GM18909 (cell line): ENCODE measurements around the gene PRDX6.
"Not testable (repeated sequence)": the region's sequence is repeated elsewhere in the genome, so short reads cannot be mapped to it uniquely, and the experiment has no call there.

ENCODE experiments used
- ATAC-seq: cut with Tn5 transposase; IDR thresholded peaks from one replicate; pipeline ENCODE4 v1.9.1; 2021; ENCODE audit warnings: mild to moderate bottlenecking; ENCODE audit not compliant: unreplicated experiment, poor library complexity

PRDX6 gene

DNA sequence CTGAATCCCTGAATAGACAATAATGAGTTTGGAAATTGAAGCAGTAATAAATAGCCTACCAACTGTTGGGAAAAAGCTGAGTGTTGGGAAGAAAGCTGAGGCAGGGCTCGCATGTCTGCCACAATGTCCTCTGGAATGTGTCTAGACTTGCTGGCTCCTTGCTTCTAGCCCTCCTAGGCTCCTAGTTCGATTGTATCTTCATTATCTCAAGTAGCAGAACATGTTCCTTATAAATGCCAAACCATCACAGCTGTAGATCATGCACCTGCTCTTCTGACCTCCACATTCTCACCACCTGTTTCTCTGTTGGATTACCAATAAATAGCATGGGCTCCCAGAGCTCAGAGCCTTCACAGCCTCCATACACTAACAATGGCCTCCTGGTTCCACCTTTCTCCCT lies 12.9 kb upstream of the PRDX6 start:
- not testable (repeated sequence) for ATAC-seq

DNA sequence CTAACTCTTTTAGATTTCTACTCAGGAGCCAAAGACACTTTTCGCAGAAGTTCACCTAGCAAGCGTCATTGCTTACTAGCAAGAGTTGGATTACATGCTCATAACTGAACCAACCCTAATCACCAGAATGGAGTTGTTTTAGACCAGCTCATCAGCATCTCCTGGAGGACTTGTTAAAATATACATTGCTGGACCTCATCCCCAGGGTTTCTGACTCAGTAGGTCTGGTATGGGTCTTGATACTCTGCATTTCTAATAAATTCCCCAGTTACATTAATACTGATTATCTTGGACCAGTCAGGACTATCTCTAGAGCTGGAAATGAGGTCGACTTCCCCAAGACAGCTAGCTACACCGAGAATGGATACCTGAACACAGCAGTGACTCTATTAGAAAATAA lies 9.7 kb upstream of the PRDX6 start:
- ATAC-seq, result no peak

DNA sequence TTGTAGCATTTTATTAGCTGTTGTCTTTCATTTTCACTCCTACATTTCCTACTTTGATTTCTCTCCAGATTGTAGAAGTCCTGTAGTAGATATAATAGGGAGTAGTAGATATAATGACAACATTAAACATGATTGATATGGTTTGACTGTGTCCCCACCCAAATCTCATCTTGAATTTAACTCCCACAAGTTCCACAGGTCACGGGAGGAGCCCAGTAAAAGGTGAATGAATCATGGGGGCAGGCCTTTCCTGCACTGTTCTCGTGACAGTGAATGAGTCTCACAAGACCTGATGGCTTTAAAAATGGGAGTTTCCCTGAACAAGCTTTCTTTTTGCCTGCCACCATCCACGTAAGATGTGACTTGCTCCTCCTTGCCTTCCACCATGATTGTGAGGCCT lies 7.5 kb upstream of the PRDX6 start:
- no peak for ATAC-seq

DNA sequence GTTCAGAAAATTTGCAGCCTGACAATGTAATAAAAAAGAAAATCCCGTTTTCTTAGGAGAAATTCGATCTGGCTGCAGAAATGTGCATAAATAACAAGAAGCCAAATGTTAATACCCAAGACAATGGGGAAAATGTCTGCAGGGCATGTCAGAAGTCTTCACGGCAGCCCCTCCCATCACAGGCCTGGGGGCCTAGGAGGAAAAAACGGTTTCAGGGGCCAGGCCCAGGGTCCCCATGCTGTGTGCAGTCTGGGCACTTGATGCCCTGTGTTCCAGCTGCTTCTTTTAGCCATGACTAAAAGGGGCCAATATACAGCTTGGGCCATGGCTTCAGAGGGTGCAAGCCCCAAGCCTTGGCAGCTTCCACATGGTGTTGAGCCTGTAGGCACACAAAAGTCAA lies 6.5 kb upstream of the PRDX6 start:
- ATAC-seq, result no peak

DNA sequence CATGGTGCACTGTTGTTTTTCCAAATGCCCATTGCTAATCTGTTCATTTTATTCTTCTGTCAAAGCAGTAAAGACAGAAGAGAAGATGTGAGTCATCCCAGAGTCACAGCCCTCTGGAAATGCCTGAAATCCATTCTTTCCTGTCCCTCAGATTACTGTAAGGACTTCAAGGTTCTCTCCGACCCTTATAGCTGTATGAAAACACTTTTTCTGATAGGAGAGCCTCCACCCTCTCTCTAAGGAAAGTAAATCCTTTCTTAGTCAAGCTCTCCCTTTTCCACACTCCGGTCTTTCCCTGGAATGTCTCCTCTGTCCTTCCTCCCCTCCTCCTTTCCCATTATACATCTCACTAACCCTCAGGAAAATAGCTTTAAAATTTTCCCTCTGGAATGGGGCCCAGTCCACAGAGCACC lies 3.5 kb upstream of the PRDX6 start:
- ATAC-seq, result no peak

DNA sequence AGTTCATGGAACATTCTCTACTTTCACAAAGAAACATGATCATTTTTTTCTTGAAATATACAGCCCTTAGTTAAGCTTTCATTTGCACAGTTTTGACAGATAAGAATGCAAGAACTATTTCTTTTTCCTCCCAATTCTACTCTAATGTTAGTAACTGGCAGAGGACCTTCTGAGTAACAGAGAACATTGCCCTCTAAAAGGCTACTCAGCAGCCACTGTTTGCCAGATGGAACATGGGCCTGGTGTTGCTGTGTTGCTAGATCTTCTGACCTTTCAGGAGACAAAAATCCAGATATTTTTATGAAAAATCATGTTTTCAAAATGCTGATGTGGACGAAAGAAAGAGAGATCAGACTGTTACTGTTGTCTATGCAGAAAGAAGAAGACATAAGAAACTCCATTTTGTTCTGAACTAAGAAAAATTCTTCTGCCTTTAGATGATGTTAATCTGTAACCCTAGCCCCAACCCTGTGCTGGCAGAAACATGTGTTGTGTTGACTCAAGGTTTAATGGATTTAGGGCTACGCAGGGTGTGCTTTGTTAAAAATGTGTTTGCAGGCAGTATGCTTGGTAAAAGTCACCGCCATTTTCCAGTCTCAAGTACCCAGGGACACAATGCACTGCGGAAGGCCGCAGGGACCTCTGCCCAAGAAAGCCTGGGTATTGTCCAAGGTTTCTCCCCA lies 2.9 kb upstream of the PRDX6 start:
- no peak for ATAC-seq

DNA sequence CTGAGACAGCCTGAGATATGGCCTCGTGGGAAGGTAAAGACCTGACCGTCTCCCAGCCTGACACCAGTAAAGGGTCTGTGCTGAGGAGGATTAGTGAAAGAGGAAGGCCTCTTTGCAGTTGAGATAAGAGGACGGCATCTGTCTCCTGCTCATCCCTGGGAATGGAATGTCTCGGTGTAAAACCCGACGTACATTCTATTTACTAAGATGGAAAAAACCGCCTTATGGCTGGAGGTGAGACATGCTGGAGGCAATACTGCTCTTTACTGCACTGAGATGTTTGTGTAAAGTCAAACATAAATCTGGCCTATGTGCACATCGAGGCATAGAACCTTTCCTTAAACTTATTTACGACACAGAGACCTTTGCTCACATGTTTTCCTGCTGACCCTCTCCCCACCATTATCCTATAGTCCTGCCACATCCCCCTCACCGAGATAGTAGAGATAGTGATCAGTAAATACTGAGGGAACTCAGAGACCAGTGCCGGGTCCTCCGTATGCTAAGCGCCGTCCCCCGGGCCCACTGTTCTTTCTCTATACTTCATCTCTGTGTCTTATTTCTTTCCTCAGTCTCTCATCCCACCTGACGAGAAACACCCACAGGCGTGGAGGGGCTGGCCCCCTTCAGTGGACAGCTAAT lies 2.2 kb upstream of the PRDX6 start:
- not testable (repeated sequence) for ATAC-seq

DNA sequence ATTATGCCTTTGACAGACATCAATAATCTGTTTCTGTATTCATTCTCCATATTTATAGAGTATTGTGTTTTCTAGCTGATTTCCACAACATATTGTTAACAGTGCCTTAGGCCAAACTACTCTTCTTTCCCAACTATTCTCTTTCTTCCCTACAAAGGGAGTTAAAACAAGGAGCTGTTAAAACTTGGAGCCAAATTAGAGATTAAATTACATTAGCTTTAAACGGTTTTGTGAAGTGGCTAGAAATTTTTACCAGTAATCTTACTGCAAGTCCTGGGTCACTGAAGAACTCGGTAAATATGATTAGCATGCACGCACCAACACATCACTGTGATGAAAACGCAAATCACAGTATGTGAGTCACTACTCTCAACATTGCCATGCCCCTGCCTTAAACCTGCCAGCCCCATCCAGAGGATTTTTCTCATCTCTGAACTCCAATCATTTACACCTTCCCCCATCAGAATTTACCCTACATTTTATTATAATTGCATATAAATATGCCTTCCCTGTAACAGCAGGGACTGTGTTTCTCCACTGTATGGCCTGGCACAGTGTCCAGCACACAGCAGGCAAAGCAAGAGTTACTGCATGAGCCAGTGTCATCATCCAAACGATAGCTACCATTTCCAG lies 1.5 kb upstream of the PRDX6 start:
- no peak for ATAC-seq

DNA sequence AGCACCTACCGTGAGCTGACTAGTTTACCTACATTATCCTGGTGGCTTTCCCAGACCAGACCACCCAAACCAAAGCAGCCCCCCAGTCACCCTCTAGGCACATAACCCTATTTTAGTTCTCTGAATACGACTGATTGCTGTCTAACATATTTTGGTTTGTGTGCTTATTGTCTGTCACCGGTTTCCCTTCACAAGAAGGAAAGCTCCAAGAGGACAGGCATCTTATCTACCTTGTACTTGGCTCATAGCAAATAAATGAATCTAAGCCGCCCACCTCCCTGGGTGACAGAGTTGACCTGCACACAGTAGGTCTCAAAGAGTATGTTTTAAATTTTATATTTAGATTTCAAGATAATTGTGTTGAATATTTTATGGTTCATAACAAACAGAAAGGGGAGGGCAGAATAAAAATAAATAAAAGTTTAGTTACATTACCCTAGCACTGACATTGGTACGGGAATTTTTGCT lies 904 bp upstream of the PRDX6 start:
- ATAC-seq, result no peak

DNA sequence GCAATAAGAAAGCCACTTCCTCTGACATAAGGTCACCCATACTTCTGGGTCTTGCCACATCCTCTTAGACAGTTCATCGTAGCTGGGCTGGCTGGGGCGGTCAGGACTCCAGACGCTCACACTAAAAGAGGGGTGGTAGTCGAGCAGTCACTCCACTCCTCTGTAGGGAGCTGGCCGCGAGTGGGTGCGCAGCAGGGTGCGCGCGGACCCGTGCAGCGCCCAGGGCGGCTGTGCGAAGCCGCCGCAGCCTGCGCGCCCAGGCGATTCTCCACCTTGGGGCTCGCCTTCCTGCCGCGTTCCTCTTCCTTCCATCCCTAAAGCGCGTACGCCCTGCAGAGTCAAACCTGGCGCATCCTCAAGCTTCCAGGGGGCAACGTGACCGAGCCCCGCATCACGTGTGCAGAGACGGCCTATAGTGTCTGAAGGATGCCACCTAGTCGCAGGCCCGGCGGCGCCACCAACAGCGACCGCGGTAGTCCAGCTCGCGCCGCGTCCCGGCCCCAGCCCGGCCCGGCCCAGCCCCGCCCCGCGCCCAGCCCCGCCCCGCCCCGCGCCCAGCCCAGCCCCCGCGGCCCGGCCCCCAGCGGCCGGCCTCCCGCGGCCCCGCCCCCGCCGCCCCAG lies 360 bp upstream of the PRDX6 start:
- peak; percentile 97 for ATAC-seq

DNA sequence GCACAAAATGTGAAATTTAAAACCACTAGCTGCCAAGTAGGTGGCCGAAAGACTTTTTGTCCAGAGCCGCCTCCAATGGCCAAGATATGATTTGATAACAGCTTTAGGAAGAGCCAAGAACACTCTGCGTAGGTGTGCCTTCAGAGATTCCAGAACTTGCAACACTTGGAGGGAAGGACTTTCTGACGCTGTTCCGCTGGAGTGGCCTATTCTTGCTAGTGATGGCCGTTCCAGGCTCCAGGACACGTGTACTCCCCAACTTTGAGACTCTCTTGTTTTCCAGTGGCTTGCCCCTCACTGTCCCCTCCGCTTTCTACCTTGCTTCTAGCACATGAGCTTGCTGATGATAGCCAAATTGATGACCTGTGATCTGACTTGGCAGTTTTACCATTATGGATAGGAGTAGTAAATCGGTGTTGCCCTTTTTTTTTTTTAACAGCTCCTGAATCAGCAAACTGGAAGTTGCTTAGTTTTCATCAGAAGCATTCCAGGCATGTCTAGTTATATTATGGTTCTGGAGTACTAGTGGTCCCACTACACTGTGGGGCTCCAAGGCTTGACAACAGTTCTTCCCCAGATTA lies 1.0 kb downstream of the PRDX6 start:
- ATAC-seq, result no peak

DNA sequence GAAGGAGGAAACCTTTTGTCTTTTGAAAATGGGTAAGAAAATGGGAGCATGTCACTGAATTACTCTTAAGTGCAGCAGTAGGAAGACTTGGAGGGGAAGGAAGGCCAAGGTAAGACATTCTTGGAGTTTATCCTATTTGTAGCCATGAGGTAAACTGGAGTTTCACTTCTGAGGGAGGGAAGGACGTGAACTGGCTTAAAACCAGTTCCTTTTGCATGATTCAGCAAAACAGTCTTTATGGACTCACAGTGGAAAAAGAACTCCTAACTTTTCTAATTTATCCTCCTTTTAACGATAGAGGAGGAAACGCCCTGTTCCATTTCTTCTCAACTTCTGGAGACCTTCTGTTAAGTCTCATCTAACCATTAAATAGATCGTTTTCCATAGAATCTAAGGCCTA lies 2.5 kb downstream of the PRDX6 start:
- no peak for ATAC-seq

DNA sequence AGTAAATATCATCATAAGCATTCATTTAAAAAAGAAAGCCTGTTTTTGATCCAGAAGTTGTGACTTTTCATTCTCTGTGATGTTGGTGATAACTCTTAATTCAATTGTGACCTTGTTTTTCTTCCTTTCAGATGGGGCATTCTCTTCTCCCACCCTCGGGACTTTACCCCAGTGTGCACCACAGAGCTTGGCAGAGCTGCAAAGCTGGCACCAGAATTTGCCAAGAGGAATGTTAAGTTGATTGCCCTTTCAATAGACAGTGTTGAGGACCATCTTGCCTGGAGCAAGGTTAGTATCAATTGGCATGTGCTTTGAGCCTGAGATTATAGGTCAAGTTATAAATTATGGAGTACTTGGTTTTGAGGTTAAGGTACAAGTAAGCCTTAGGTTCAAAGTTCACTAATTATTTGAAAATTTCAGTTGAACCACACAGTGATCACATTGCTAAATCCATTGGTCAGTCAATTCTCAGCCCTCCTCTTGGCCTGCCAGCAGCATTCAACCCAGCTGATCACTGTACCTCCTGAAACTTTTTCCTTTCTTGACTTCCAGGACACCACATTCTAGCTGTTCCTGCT lies 4.1 kb downstream of the PRDX6 start:
- ATAC-seq, result no peak

DNA sequence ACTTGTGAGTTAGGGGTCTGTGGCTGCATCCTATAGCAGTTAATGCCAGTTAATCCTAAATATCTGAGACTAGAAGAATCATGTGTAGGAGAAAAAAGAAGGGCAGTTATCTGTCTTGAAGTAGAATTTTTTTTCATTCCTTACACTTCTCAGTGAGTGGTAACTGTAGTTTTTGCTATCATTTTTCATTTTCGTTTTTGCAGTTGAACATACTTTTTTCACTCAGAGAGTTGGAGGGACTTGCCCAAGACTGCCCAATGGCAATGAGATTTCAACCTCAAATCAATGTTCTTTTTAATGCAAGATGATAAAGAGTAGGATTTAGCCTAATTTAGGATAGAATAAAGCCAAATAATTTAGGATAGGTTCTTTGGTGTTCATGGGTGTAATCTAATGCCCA lies 5.5 kb downstream of the PRDX6 start:
- no peak for ATAC-seq

DNA sequence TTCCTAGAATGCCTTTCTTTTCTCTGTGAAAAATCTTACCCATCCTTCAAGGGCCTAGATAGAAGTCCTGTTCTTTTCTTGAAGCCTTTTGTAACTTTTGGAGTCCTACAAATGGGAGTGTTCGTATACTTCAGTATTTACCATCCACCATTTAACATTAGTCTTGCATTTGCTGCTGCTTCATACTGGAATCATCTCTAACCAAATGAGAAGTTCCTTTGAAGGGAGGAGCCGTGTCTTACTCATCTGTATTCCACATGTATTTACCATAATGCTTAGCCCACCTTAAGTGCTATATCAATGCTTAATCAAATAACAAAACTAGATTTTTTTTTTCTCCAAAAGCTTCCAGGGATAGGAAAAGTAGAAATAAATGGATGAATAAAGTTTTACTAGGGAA lies 7.1 kb downstream of the PRDX6 start:
- no peak for ATAC-seq

DNA sequence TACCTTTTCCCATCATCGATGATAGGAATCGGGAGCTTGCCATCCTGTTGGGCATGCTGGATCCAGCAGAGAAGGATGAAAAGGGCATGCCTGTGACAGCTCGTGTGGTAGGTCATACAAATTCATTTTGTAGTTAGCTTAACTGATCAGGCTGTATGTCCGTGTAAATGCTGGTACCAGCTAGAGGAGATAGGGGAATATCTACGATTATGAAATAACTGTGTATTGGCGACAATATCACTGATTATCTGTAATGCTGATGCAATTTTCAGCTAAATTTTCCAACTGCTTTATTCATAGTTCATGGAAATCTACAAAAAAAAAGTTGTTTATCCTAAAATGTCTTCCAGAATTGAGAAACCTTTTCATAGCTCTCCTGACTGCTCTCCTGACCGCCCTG lies 8.3 kb downstream of the PRDX6 start:
- no peak for ATAC-seq

DNA sequence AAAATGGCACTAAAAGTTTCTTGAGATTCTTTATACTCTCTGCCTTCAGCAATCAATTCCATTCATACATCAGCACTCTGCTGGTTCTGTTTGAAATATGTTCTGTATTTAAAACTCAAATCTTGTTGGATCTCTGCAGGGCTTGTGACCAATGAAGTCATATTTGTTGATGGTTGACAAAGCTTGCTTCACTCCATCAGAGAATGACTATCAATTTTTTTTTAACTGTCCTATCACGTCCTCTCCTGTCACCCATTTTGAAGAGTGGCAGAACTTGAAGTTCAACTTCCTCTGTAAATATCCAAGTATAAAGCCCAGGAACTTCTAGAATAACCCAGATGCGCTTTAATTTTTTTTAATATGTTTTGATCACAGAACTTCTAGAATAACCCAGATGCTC lies 10.9 kb downstream of the PRDX6 start:
- no peak for ATAC-seq

DNA sequence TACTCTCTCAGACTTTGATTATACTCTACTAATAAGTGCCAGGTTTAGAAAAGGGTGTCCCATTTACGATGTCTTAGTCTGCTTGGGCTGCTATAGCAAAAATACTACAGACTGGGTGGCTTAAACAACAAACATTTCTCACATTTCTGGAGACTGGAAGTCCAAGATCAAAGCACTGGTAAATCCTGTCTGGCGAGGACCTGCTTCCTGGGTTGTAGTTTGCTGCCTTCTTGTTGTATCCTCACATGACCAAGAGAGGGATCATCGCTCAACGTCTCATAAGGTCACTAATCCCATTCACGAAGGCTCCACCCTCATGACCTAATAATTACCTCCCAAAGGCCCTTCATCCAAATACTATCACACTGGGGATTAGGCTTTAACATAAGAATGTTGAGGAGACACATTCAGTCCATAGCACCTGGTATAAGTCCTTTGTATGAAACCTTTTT lies 12.0 kb downstream of the PRDX6 start:
- ATAC-seq, result no peak

DNA sequence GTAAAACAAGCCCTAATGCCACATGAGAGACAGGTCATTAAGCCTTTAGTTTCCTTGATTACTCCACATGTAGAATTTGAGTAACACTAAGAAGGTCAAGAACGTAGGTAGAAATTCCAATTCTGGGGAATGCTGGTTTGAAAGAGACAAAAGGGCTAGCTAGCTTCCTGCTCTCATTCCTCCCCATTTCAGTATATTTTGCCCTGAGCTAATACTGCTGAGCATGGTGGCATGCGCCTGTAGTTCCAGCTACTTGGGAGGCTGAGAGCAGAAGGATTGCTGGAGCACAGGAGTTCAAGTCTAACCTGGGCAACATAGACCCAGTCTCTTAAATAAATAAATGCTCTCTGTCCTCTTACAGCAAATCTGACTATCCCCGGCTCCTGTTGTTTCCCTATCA lies 12.8 kb downstream of the PRDX6 start:
- no peak for ATAC-seq

DNA sequence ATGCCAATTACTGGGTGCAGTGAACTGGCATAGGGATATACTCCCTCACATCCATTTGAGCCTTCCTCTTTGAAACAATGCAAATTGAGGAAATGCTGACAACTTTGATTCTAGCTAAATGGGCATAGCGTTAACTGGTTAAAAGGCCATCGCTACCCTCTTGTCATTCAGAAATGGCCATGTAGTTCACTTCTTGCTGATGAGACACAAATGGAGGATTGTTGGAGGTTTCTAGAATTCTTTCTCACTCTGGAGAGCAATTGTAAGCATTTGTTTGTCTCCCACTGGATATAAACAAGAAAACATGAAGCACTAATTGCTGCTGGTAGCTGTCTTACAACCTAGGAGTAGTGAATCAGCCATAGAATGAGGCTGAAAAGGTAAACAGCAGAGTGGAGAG lies 14.4 kb downstream of the PRDX6 start:
- ATAC-seq, result no peak

DNA sequence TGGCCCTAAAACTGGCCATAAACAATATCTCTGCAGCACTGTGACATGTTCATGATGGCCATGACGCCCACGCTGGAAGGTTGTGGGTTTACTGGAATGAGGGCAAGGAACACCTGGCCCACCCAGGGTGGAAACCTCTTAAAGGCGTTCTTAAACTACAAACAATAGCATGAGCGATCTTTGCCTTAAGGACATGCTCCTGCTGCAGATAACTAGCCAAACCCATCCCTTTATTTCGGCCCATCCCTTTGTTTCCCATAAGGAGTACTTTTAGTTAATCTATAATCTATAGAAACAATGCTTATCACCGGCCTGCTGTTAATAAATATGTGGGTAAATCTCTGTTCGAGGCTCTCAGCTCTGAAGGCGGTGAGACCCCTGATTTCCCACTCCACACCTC lies 16.0 kb downstream of the PRDX6 start:
- ATAC-seq, result not testable (repeated sequence)
